HG02938 (cell line): Measurements from ENCODE around the gene KCNH2.
"Not testable (repeated sequence)": the region's sequence is repeated elsewhere in the genome, so short reads cannot be mapped to it uniquely, and the experiment has no call there.

Experiments used
- ATAC-seq: cut with Tn5 transposase; IDR thresholded peaks from one replicate; pipeline ENCODE4 v1.9.1; 2021; ENCODE audit warnings: mild to moderate bottlenecking, moderate library complexity; ENCODE audit not compliant: unreplicated experiment

Gene KCNH2, protein sequence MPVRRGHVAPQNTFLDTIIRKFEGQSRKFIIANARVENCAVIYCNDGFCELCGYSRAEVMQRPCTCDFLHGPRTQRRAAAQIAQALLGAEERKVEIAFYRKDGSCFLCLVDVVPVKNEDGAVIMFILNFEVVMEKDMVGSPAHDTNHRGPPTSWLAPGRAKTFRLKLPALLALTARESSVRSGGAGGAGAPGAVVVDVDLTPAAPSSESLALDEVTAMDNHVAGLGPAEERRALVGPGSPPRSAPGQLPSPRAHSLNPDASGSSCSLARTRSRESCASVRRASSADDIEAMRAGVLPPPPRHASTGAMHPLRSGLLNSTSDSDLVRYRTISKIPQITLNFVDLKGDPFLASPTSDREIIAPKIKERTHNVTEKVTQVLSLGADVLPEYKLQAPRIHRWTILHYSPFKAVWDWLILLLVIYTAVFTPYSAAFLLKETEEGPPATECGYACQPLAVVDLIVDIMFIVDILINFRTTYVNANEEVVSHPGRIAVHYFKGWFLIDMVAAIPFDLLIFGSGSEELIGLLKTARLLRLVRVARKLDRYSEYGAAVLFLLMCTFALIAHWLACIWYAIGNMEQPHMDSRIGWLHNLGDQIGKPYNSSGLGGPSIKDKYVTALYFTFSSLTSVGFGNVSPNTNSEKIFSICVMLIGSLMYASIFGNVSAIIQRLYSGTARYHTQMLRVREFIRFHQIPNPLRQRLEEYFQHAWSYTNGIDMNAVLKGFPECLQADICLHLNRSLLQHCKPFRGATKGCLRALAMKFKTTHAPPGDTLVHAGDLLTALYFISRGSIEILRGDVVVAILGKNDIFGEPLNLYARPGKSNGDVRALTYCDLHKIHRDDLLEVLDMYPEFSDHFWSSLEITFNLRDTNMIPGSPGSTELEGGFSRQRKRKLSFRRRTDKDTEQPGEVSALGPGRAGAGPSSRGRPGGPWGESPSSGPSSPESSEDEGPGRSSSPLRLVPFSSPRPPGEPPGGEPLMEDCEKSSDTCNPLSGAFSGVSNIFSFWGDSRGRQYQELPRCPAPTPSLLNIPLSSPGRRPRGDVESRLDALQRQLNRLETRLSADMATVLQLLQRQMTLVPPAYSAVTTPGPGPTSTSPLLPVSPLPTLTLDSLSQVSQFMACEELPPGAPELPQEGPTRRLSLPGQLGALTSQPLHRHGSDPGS

GRCh38 chr7:150978126-150978789 is at the start of gene KCNH2:
Gene KCNH2 (minus strand): TSS chr7:150978321. CDS start chr7:150977913, 408 bp downstream.
- no peak for ATAC-seq

DNA sequence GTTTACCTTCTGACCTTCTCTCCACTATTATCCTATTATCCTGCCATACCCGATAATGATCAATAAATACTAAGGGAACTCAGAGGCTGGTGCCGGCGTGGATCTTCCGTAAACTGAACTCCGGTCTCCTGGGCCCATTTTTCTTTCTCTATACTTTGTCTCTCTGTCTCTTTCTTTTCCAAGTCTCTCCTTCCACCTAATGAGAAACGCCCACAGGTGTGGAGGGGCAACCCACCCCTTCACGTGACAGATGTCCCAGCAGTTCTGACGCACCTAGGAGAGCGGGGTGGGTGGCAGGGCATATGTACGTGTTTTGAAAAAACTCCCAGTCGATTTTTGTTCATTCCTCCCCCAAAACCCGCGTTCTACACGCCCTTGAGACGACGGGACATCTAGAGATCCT is 49.6 kb upstream of the KCNH2 start:
- ATAC-seq, result not testable (repeated sequence)

DNA sequence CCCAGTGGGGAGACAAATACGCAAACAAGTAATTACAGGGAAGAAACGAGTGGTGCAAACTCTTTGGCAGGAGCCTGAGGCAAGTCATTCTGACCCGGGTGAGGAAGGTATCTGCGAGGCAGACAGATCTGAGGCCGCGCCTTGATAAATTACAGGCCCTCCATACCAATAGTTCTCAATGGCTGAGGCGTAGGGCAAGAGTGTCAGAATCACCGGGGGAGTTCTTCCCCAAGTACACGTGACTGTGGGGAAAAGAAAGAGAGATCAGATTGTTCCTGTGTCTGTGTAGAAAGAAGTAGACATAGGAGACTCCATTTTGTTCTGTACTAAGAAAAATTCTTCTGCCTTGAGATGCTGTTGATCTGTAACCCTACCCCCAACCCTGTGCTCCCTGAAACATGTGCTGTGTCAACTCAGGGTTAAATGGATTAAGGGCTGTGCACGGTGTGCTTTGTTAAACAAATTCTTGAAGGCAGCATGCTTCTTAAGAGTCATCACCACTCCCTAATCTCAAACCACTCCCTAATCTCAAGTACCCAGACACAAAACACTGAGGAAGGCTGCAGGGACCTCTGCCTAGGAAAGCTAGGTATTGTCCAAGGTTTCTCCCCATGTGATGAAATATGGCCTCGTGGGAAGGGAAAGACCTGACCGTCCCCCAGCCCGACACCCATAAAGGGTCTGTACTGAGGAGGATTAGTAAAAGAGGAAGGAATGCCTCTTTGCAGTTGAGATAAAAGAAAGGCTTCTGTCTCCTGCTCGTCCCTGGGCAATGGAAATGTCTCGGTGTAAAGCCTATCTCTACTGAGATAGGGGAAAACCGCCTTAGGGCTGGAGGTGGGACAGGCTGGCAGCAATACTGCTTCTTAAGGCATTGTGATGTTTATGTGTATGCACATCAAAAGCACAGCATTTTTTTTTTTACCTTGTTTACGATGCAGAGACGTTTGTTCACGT is 48.9 kb upstream of the KCNH2 start:
- ATAC-seq, result not testable (repeated sequence)

DNA sequence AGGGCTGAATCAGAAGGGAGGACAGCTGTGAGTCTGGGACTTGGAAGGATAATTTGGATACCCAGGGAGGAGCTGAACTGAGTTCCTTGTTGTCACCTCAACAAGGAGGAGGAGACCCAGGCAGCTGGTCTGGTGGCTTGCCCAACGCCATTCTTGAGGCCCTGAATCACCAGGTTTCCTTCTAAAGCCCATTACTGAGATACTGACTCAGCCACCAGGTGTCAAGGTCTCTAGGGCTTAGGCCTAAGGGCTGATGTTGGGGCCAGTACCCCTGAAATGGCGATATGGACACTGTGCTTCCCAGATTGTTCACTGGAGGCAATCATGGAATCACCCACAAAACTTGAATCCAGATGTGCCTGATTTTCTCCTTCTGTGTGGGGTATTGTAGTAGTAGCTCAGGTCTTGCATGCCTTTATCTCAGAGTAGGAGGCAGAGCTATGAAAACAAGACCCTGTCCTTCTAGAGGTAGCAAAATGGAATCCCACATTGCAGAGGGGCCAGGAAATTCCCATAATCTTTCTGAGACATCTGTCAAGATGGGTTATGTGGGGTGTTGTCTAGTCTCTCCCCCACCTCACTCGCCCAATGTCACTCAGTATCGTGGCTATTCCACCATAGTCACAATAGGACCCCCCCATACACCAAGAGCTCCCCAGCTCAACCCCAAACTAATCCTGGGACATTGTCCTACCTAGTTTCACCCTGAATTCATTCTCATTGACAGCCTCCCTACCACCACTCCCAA is 48.0 kb upstream of the KCNH2 start:
- ATAC-seq, result no peak

- no peak for ATAC-seq
Measured at GRCh38 chr7:151024435-151025056, 46.4 kb upstream of the KCNH2 start, which contains the start of gene ATG9B. Gene ATG9B (minus strand): TSS chr7:151024494. CDS start chr7:151024423, 71 bp downstream.

DNA sequence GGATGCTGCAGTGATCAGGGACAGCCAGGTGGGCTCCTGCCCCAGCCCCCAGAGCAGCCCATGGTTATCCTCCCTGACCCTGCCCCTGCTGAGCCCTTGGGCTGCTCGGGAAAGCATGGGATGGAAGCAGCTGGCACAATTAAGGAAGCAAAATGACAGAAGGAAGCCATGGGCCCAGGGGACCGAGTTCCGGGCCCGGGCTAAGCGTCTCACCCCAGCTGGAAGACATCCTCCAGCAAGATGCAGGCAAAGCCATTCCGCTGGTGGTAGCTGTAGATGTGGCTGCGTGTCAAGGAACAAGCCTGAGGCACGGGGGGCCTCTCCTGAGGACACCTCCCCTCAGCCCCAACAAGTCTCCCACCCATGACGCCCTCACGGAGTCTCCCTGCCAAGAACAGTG is 45.1 kb upstream of the KCNH2 start:
- ATAC-seq, result no peak

GRCh38 chr7:151020231-151020630 is 42.1 kb upstream of the KCNH2 start:
- no peak for ATAC-seq

DNA sequence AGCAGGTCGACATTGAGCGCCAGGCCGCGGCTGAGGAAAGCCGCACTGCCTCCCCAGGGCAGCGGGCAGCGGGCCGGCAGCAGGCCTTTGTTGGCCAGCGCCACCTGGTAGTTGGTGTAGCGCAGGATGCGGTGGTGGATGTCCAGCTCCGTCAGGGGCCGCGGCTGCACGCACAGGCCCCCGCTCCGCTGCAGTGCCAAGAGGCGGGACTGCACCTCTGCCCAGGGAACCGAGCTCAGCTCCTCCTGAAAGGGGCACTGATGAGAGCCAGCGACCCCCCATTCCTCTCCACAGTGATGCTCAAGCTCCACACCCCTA is 41.0 kb upstream of the KCNH2 start:
- no peak for ATAC-seq

GRCh38 chr7:151018421-151019129 is 40.5 kb upstream of the KCNH2 start:
- no peak for ATAC-seq

DNA sequence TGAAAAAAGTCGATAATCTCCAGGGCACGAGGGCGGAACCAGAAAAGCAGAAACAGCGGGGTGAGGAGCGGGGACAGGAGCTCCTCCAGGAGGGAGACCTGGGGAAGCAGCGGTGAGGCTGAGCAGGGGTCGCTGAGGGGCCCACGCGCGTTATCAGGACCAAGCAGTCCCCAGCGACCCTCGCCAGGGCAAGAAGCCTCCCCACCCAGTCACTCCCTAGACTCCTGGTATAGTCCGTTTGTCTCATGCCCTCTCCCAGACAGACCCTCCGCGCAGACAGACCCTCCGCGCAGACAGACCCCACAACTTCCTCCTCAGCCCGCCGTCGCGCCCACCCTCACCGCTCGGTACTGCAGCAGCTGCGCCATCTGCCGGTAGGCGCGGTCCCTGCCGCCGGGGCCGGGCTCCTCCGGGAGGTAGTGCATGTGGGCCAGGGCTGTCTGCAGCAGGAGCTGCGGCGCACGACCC is 39.9 kb upstream of the KCNH2 start:
- ATAC-seq, result no peak

DNA sequence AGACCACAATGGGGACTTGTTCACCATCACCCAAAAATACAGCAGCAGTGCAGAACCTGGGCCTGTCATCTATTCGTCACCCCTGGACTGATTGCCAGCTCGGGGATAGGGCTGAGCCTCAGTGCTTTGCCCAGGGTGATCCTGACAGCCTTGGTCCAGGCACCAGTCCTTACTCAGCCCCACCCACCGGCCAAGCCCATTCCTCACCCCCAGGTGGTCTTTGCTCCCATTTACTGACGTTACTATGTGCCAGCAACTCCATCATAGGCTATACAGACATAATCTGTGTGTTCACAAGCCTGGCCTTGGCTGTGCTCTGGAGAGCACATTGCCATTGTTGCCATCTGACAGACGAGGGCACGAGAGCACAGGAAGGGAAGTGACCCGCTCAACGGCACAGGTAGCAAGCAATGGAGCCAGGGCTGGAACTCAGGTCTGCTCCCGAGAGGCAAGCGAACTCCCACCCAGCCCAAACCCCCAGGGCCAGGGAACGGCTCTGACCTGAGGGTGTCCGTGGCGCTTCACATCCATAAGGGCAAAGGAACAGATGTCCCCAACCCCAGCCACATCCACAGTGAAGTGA is 39.3 kb upstream of the KCNH2 start:
- ATAC-seq, result no peak

DNA sequence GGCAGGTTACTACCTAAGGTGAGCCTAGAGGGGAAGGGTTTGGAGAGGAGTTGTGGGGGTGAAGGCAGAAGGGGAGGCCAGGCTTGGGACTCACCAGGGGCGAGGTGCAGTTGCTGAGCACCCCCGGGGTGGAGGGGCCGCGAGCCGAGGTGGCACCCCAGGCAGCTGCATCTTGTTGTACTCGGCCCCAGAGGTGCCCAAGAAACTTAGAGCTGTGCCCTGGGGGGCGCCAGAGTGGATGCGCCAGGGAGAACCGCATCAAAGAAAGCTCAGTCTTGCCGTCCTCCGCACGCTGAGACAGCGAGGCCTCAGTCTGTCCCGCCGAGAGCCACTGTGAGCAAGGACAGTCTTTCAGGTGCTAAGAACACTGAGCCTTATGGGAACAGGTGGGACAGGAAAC is 38.8 kb upstream of the KCNH2 start:
- ATAC-seq, result no peak

DNA sequence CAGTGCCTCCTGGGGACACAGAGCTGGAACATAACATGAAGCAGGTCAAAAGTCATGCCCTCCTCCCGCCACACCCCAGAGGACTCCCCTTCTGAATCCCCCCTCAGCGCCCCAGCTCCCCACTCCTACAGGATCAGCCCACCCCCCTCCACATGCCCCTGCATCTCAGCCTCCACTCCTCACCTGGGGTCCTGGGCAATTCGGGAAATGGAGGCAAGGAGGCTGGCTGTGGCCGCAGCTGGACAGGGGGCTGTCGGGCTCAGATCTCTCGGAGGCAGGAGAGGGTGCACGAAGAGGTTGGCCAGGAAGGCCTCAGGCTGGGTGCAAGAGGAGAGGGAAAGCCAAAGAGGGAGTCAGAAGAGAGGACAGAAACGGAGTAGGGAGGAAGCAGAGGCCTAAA is 38.4 kb upstream of the KCNH2 start:
- no peak for ATAC-seq

DNA sequence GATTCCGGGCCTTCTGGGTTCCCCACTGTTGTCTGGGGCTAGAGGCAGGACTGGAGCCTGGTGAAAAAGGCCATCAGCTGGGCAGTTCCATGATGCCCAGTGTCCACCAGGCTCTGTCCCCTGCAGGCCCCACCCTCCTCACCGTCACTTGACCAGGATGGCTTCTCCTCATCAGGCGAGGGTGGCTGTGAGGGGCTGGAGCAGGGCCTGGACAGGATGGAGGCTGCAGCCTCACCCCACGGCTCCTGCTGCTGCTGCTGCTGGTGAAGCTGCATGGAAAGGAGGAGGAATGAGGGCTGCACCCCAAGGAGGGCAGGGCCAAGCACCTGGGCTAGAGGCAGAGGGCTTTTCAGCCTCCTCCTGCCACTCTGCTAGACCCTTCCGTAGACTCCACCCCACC is 37.8 kb upstream of the KCNH2 start:
- ATAC-seq, result no peak

DNA sequence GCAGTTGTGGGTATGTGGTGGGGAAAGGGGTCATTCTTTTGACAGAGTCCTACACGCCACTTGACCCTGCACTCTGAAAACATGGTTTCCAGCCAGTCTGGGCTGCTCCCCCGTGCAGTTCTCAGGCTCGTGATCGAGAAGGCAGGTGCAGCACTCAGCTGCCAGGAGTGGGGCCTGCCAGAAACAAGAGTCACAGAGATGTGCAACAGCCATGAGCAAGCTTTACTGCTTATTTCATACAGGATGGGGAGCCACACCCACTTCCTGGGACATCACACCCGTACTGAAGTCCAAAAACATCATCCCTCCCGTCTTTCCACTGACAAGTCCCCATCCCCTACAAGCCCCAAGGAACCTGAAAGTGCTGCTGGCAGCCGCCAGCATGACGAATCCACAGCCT is 36.8 kb upstream of the KCNH2 start:
- no peak for ATAC-seq

- ATAC-seq, result peak; percentile 47
Measured at GRCh38 chr7:151013733-151014497, 35.8 kb upstream of the KCNH2 start.

- no peak for ATAC-seq
Measured at GRCh38 chr7:151013356-151013732, 35.2 kb upstream of the KCNH2 start.
